NT2/D1 (cell line): Measurements from ENCODE around the gene RHBG.

ENCODE experiments used
- SUZ12 ChIP-seq: IDR thresholded peaks from 2 replicates; pipeline ENCODE4 v1.6.1; 2011; ENCODE audit not compliant: insufficient read length, insufficient read depth; ENCODE audit errors: extremely low read depth
- YY1 ChIP-seq: IDR thresholded peaks from 2 replicates; pipeline ENCODE4 v1.6.1; 2011; ENCODE audit not compliant: insufficient read length, insufficient read depth
- ZNF274 ChIP-seq: IDR thresholded peaks from 2 replicates; pipeline ENCODE4 v1.6.1; 2011; ENCODE audit warnings: mild to moderate bottlenecking, low read depth, low read length

DNA sequence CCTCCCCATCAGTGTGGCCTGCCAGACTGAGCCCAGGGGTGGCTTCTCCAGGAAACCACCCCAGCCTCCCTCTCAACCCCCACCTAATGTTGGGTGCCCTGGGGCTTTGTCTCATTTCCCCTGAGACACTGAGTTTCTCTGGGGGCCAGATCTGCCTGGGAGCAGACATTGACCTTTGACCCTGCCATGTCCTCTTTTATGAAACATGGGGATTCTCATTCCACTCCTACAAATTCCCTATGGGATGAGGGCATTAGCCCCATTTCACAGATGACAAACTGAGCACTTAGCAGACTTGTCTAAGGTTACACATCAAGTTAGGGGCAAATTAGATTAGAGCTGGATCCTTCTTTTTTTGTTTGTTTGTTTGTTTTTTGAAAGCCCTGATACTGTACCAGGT is 24.1 kb downstream of the RHBG start:
- TF ChIP-seq YY1 (peak; percentile 3), SUZ12 (no peak), ZNF274 (no peak)
